ENCODE results near the gene STRN3.
"Not testable (repeated sequence)": the region's sequence is repeated elsewhere in the genome, so short reads cannot be mapped to it uniquely, and the experiment has no call there.

Gene STRN3

GRCh38 chr14:30915596-30915995 lies 110.6 kb downstream of the STRN3 start:
- H3K4me1 Mint-ChIP-seq (ENCODE audit: low read depth): peaks cover 5% of the 10 kb centered on the region
- H3K36me3 Mint-ChIP-seq (ENCODE audit: low read depth): peaks cover 25% of the 10 kb centered on the region
- no peaks in the 10 kb centered on the region for H3K27me3 Mint-ChIP-seq
- no peaks in the 10 kb centered on the region for H3K9me3 Mint-ChIP-seq
- intact Hi-C loops (cut with micrococcal nuclease): no loop called here
- no peak overlapping the region for H3K27ac Mint-ChIP-seq
- H3K4me3 Mint-ChIP-seq: no peak overlapping the region

DNA sequence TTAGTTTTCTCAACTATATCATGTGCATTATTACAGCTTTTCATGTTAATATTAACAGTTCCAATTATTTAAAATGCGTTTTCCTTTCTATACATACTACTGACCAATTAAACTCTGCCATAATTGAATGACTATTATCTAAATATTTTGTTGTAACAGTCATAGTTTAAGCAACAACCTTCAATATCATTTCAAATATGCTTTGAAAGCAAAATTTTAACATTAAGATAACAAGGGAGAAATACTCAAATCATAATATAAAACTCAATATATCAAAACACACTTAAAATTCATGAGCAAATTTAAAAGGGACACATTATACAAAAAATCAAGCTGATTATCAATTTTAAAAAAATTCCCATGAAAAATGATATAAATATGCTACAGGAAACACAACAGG lies 111.4 kb downstream of the STRN3 start:
- Mint-ChIP-seq H3K27ac (no peak overlapping the region), H3K9me3 (no peaks in the 10 kb centered on the region), H3K4me3 (no peak overlapping the region), H3K27me3 (no peaks in the 10 kb centered on the region), H3K4me1 (ENCODE audit: low read depth) (no peaks in the 10 kb centered on the region), H3K36me3 (ENCODE audit: low read depth) (peaks cover 23% of the 10 kb centered on the region)
- intact Hi-C loops (cut with micrococcal nuclease): no loop called here

DNA sequence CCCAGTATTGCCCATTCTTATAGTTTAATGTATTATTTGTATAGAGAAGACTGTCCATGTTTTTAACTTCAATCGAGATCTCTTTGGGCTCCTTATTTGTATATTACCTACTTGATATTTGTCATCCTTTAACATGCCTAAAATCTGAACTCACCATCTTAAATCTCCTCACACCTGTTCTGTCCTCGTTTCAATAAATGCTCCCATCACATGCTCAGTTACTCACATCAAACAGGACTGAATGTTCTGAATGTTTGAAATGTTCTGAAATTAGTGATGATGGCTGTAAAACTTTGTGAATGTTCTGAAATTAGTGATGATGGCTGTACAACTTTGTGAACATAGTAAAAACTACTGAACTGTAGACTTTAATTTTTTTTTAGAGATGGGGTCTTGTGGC lies 117.4 kb downstream of the STRN3 start:
- Mint-ChIP-seq H3K9me3 (no peaks in the 10 kb centered on the region), H3K36me3 (ENCODE audit: low read depth) (peaks cover 36% of the 10 kb centered on the region), H3K27me3 (no peaks in the 10 kb centered on the region), H3K4me1 (ENCODE audit: low read depth) (no peaks in the 10 kb centered on the region), H3K27ac (no peak overlapping the region), H3K4me3 (no peak overlapping the region)
- intact Hi-C loops (cut with micrococcal nuclease): no loop called here

- no peak overlapping the region for H3K4me3 Mint-ChIP-seq
- peaks cover 37% of the 10 kb centered on the region for H3K36me3 Mint-ChIP-seq (ENCODE audit: low read depth)
- H3K9me3 Mint-ChIP-seq: no peaks in the 10 kb centered on the region
- H3K27me3 Mint-ChIP-seq: no peaks in the 10 kb centered on the region
- H3K4me1 Mint-ChIP-seq (ENCODE audit: low read depth): no peaks in the 10 kb centered on the region
- no peak overlapping the region for H3K27ac Mint-ChIP-seq
- intact Hi-C loops (cut with micrococcal nuclease): loop anchor here (2.0 kb wide), 1 partner anchor 251 kb away; no protein-coding TSS in a partner anchor
Measured at GRCh38 chr14:30907659-30908057, 118.5 kb downstream of the STRN3 start.

GRCh38 chr14:30906752-30907658 lies 119.2 kb downstream of the STRN3 start:
- Mint-ChIP-seq H3K9me3 (no peaks in the 10 kb centered on the region), H3K4me1 (ENCODE audit: low read depth) (no peaks in the 10 kb centered on the region), H3K4me3 (no peak overlapping the region), H3K27ac (no peak overlapping the region), H3K36me3 (ENCODE audit: low read depth) (peaks cover 41% of the 10 kb centered on the region), H3K27me3 (no peaks in the 10 kb centered on the region)
- intact Hi-C loops (cut with micrococcal nuclease): loop anchor here (2.0 kb wide), 1 partner anchor 250 kb away; no protein-coding TSS in a partner anchor

GRCh38 chr14:30903285-30904124 lies 122.7 kb downstream of the STRN3 start:
- intact Hi-C loops (cut with micrococcal nuclease): no loop called here
- H3K9me3 Mint-ChIP-seq: no peaks in the 10 kb centered on the region
- no peaks in the 10 kb centered on the region for H3K27me3 Mint-ChIP-seq
- H3K36me3 Mint-ChIP-seq (ENCODE audit: low read depth): peaks cover 56% of the 10 kb centered on the region
- H3K27ac Mint-ChIP-seq: no peak overlapping the region
- H3K4me3 Mint-ChIP-seq: no peak overlapping the region
- peaks cover 5% of the 10 kb centered on the region for H3K4me1 Mint-ChIP-seq (ENCODE audit: low read depth)

GRCh38 chr14:30897121-30897520 lies 129.1 kb downstream of the STRN3 start:
- H3K36me3 Mint-ChIP-seq (ENCODE audit: low read depth): peaks cover 70% of the 10 kb centered on the region
- H3K4me3 Mint-ChIP-seq; H3K27me3 Mint-ChIP-seq; intact Hi-C loops (cut with micrococcal nuclease); H3K27ac Mint-ChIP-seq; H3K9me3 Mint-ChIP-seq: not testable (repeated sequence)
- H3K4me1 Mint-ChIP-seq (ENCODE audit: low read depth): peaks cover 10% of the 10 kb centered on the region

- Mint-ChIP-seq H3K9me3 (no peaks in the 10 kb centered on the region), H3K36me3 (ENCODE audit: low read depth) (peaks cover 63% of the 10 kb centered on the region), H3K27ac (no peak overlapping the region), H3K4me1 (ENCODE audit: low read depth) (peaks cover 10% of the 10 kb centered on the region), H3K27me3 (no peaks in the 10 kb centered on the region), H3K4me3 (no peak overlapping the region)
- intact Hi-C loops (cut with micrococcal nuclease): no loop called here
Measured at GRCh38 chr14:30896435-30896834, 129.7 kb downstream of the STRN3 start.

GRCh38 chr14:30894923-30895515 lies 131.2 kb downstream of the STRN3 start:
- Mint-ChIP-seq H3K27ac (no peak overlapping the region), H3K4me1 (ENCODE audit: low read depth) (peaks cover 10% of the 10 kb centered on the region), H3K9me3 (no peaks in the 10 kb centered on the region), H3K36me3 (ENCODE audit: low read depth) (peaks cover 54% of the 10 kb centered on the region), H3K27me3 (no peaks in the 10 kb centered on the region), H3K4me3 (no peak overlapping the region)
- intact Hi-C loops (cut with micrococcal nuclease): no loop called here

GRCh38 chr14:30893819-30894218 lies 132.4 kb downstream of the STRN3 start:
- intact Hi-C loops (cut with micrococcal nuclease): no loop called here
- no peaks in the 10 kb centered on the region for H3K27me3 Mint-ChIP-seq
- no peak overlapping the region for H3K4me3 Mint-ChIP-seq
- peaks cover 43% of the 10 kb centered on the region for H3K36me3 Mint-ChIP-seq (ENCODE audit: low read depth)
- peaks cover 5% of the 10 kb centered on the region for H3K4me1 Mint-ChIP-seq (ENCODE audit: low read depth)
- no peak overlapping the region for H3K27ac Mint-ChIP-seq
- no peaks in the 10 kb centered on the region for H3K9me3 Mint-ChIP-seq

GRCh38 chr14:30889244-30889594 lies 137.0 kb downstream of the STRN3 start:
- H3K36me3 Mint-ChIP-seq (ENCODE audit: low read depth): peaks cover 12% of the 10 kb centered on the region
- H3K27ac Mint-ChIP-seq: no peak overlapping the region

GRCh38 chr14:30888480-30889243 lies 137.5 kb downstream of the STRN3 start:
- H3K27me3 Mint-ChIP-seq: no peaks in the 10 kb centered on the region
- no peak overlapping the region for H3K27ac Mint-ChIP-seq
- no peaks in the 10 kb centered on the region for H3K9me3 Mint-ChIP-seq
- peaks cover 11% of the 10 kb centered on the region for H3K36me3 Mint-ChIP-seq (ENCODE audit: low read depth)
- H3K4me3 Mint-ChIP-seq: no peak overlapping the region
- intact Hi-C loops (cut with micrococcal nuclease): no loop called here
- no peaks in the 10 kb centered on the region for H3K4me1 Mint-ChIP-seq (ENCODE audit: low read depth)

More at GRCh38 chr14:30889244-30889594, 137.0 kb downstream of the STRN3 start:
- no peaks in the 10 kb centered on the region for H3K4me1 Mint-ChIP-seq (ENCODE audit: low read depth)
- H3K9me3 Mint-ChIP-seq: no peaks in the 10 kb centered on the region
- H3K27me3 Mint-ChIP-seq: no peaks in the 10 kb centered on the region
- no peak overlapping the region for H3K4me3 Mint-ChIP-seq
- intact Hi-C loops (cut with micrococcal nuclease): no loop called here
